Measurements from ENCODE around the gene JAKMIP1.

The JAKMIP1 gene

GRCh38 chr4:6177587-6178197, 22.7 kb downstream of the JAKMIP1 start:
- peak; percentile 49 for DNase-seq

- DNase-seq, result no peak
These were observed 24.9 kb downstream of the JAKMIP1 start for GRCh38 chr4:6175426-6175825.

GRCh38 chr4:6172927-6173200, 27.5 kb downstream of the JAKMIP1 start:
- no peak for DNase-seq

- no peak for DNase-seq
These were observed 28.0 kb downstream of the JAKMIP1 start for GRCh38 chr4:6172093-6172926.

- DNase-seq, result no peak
These were observed 31.1 kb downstream of the JAKMIP1 start for GRCh38 chr4:6169239-6169638.

GRCh38 chr4:6165766-6166165, 34.6 kb downstream of the JAKMIP1 start:
- DNase-seq, result no peak

- DNase-seq, result no peak
These were observed 37.5 kb downstream of the JAKMIP1 start for GRCh38 chr4:6162885-6163284.

- no peak for DNase-seq
These were observed 38.4 kb downstream of the JAKMIP1 start for GRCh38 chr4:6161921-6162464.

- DNase-seq, result no peak
These were observed 39.8 kb downstream of the JAKMIP1 start for GRCh38 chr4:6160536-6160935.

- no peak for DNase-seq
These were observed 42.4 kb downstream of the JAKMIP1 start for GRCh38 chr4:6157926-6158325.

GRCh38 chr4:6155996-6156750, 44.2 kb downstream of the JAKMIP1 start:
- DNase-seq, result no peak

- DNase-seq, result no peak
These were observed 45.5 kb downstream of the JAKMIP1 start for GRCh38 chr4:6154875-6155274.

GRCh38 chr4:6153874-6154273, 46.5 kb downstream of the JAKMIP1 start:
- DNase-seq, result no peak

GRCh38 chr4:6152869-6153705, 47.3 kb downstream of the JAKMIP1 start:
- DNase-seq, result no peak

- DNase-seq, result no peak
These were observed 50.2 kb downstream of the JAKMIP1 start for GRCh38 chr4:6150046-6150735.

- DNase-seq, result no peak
These were observed 51.7 kb downstream of the JAKMIP1 start for GRCh38 chr4:6148506-6149205.

- no peak for DNase-seq
These were observed 52.9 kb downstream of the JAKMIP1 start for GRCh38 chr4:6147441-6147840.

- DNase-seq, result no peak
These were observed 56.7 kb downstream of the JAKMIP1 start for GRCh38 chr4:6143603-6144181.

GRCh38 chr4:6142935-6143602, 57.3 kb downstream of the JAKMIP1 start:
- DNase-seq, result no peak

GRCh38 chr4:6142511-6142910, 57.8 kb downstream of the JAKMIP1 start:
- DNase-seq, result no peak

GRCh38 chr4:6141554-6141953, 58.8 kb downstream of the JAKMIP1 start:
- no peak for DNase-seq
